Activated CD4-positive, alpha-beta T cell treated with anti-CD3 and anti-CD28 coated beads, Interleukin-2, amount 10 ng/mL, durations not matched to agents 24 days and 14 days (primary cell): Measurements from ENCODE around the gene PDE5A. TPM values are rescaled to one million over a fixed set of nuclear protein-coding genes. Genes with fewer than 3 reads are reported as not detected.
"Not testable (repeated sequence)": the region's sequence is repeated elsewhere in the genome, so short reads cannot be mapped to it uniquely, and the experiment has no call there.

Experiments used
- DNase-seq: peaks from one replicate; pipeline ENCODE4 v3.0.0; 2022
- H3K27ac Mint-ChIP-seq: one replicate; pipeline ENCODE4 v1.8.0; 2022; ENCODE audit warnings: mild to moderate bottlenecking, mixed read lengths
- H3K27me3 Mint-ChIP-seq: one replicate; pipeline ENCODE4 v1.8.0; 2022; ENCODE audit warnings: mixed read lengths
- H3K36me3 Mint-ChIP-seq: one replicate; pipeline ENCODE4 v1.8.0; 2022; ENCODE audit warnings: low read depth, mild to moderate bottlenecking, mixed read lengths
- H3K4me1 Mint-ChIP-seq: one replicate; pipeline ENCODE4 v1.8.0; 2021; ENCODE audit warnings: mixed read lengths
- H3K4me3 Mint-ChIP-seq: one replicate; pipeline ENCODE4 v1.8.0; 2022; ENCODE audit warnings: mild to moderate bottlenecking, moderate library complexity, mixed read lengths
- H3K9me3 Mint-ChIP-seq: one replicate; pipeline ENCODE4 v1.8.0; 2021; ENCODE audit warnings: mixed read lengths
- intact Hi-C: fragments of 100-400 bp; cut with micrococcal nuclease; formaldehyde crosslinking; loops from one replicate; pipeline ENCODE4 v1.15.1; 2023
- total RNA-seq: library from RNA; stranded (reverse); gene quantifications from 2 replicates; pipeline ENCODE4 v1.2.3, GENCODE V29; 2022

The PDE5A gene
- total RNA-seq: 0.09 TPM in 1 of 2 replicates, not detected in the other

- no peaks in the 10 kb centered on the region for H3K36me3 Mint-ChIP-seq
- H3K4me3 Mint-ChIP-seq: peak within 1 kb of the TSS; percentile 89
- H3K27ac Mint-ChIP-seq: peak within 1 kb of the TSS; percentile 55
- H3K9me3 Mint-ChIP-seq: no peaks in the 10 kb centered on the region
- H3K4me1 Mint-ChIP-seq: peaks cover 20% of the 10 kb centered on the region
- DNase-seq: peak; percentile 93
- peaks cover 63% of the 10 kb centered on the region for H3K27me3 Mint-ChIP-seq
- intact Hi-C loops: loop anchor here (1.0 to 10.0 kb wide), 5 partner anchors 71 to 646 kb away; no protein-coding TSS in a partner anchor
Measured at GRCh38 chr4:119628281-119629141, at the start of gene PDE5A. TSS of gene PDE5A (minus strand) at chr4:119628804. CDS start at chr4:119628671, 133 bp downstream.

- DNase-seq: no peak
- intact Hi-C loops: no loop called here
- no peak overlapping the region for H3K4me3 Mint-ChIP-seq
- no peaks in the 10 kb centered on the region for H3K4me1 Mint-ChIP-seq
- H3K27me3 Mint-ChIP-seq: no peaks in the 10 kb centered on the region
- H3K9me3 Mint-ChIP-seq: no peaks in the 10 kb centered on the region
- H3K36me3 Mint-ChIP-seq: no peaks in the 10 kb centered on the region
- H3K27ac Mint-ChIP-seq: no peak overlapping the region
Measured at GRCh38 chr4:119676101-119676500, 47.5 kb upstream of the PDE5A start.

GRCh38 chr4:119675391-119675790 lies 46.8 kb upstream of the PDE5A start:
- Mint-ChIP-seq H3K36me3 (no peaks in the 10 kb centered on the region), H3K27me3 (no peaks in the 10 kb centered on the region), H3K4me1 (no peaks in the 10 kb centered on the region), H3K27ac (no peak overlapping the region), H3K4me3 (no peak overlapping the region), H3K9me3 (no peaks in the 10 kb centered on the region)
- intact Hi-C loops: no loop called here
- no peak for DNase-seq

GRCh38 chr4:119672938-119673337 lies 44.3 kb upstream of the PDE5A start:
- H3K4me3 Mint-ChIP-seq: no peak overlapping the region
- no peaks in the 10 kb centered on the region for H3K9me3 Mint-ChIP-seq
- H3K36me3 Mint-ChIP-seq: no peaks in the 10 kb centered on the region
- no peak for DNase-seq
- intact Hi-C loops: no loop called here
- no peak overlapping the region for H3K27ac Mint-ChIP-seq
- H3K4me1 Mint-ChIP-seq: no peaks in the 10 kb centered on the region
- peaks cover 2% of the 10 kb centered on the region for H3K27me3 Mint-ChIP-seq

GRCh38 chr4:119672086-119672485 lies 43.5 kb upstream of the PDE5A start:
- no peak overlapping the region for H3K27ac Mint-ChIP-seq
- intact Hi-C loops: no loop called here
- H3K9me3 Mint-ChIP-seq: no peaks in the 10 kb centered on the region
- no peaks in the 10 kb centered on the region for H3K4me1 Mint-ChIP-seq
- H3K36me3 Mint-ChIP-seq: no peaks in the 10 kb centered on the region
- H3K27me3 Mint-ChIP-seq: peaks cover 2% of the 10 kb centered on the region
- DNase-seq: no peak
- no peak overlapping the region for H3K4me3 Mint-ChIP-seq

GRCh38 chr4:119671205-119671604 lies 42.6 kb upstream of the PDE5A start:
- Mint-ChIP-seq H3K4me3 (no peak overlapping the region), H3K9me3 (no peaks in the 10 kb centered on the region), H3K36me3 (no peaks in the 10 kb centered on the region), H3K27ac (no peak overlapping the region), H3K4me1 (no peaks in the 10 kb centered on the region), H3K27me3 (peaks cover 2% of the 10 kb centered on the region)
- intact Hi-C loops: no loop called here
- no peak for DNase-seq

GRCh38 chr4:119667802-119668201 lies 39.2 kb upstream of the PDE5A start:
- Mint-ChIP-seq H3K4me1 (no peaks in the 10 kb centered on the region), H3K9me3 (no peaks in the 10 kb centered on the region), H3K27ac (no peak overlapping the region), H3K36me3 (no peaks in the 10 kb centered on the region), H3K4me3 (no peak overlapping the region), H3K27me3 (peaks cover 10% of the 10 kb centered on the region)
- no peak for DNase-seq
- intact Hi-C loops: no loop called here

- intact Hi-C loops: no loop called here
- Mint-ChIP-seq H3K27ac (no peak overlapping the region), H3K9me3 (no peaks in the 10 kb centered on the region), H3K27me3 (peaks cover 15% of the 10 kb centered on the region), H3K36me3 (no peaks in the 10 kb centered on the region), H3K4me1 (no peaks in the 10 kb centered on the region), H3K4me3 (no peak overlapping the region)
- no peak for DNase-seq
Measured at GRCh38 chr4:119666653-119667091, 38.1 kb upstream of the PDE5A start.

GRCh38 chr4:119665752-119666151 lies 37.1 kb upstream of the PDE5A start:
- Mint-ChIP-seq H3K4me3 (no peak overlapping the region), H3K27ac (no peak overlapping the region), H3K27me3 (peaks cover 19% of the 10 kb centered on the region), H3K9me3 (no peaks in the 10 kb centered on the region), H3K36me3 (no peaks in the 10 kb centered on the region), H3K4me1 (no peaks in the 10 kb centered on the region)
- intact Hi-C loops: no loop called here
- DNase-seq: no peak

GRCh38 chr4:119664168-119664907 lies 35.7 kb upstream of the PDE5A start:
- intact Hi-C loops: no loop called here
- DNase-seq: no peak
- Mint-ChIP-seq H3K4me3 (no peak overlapping the region), H3K4me1 (no peaks in the 10 kb centered on the region), H3K27me3 (peaks cover 19% of the 10 kb centered on the region), H3K27ac (no peak overlapping the region), H3K9me3 (no peaks in the 10 kb centered on the region), H3K36me3 (no peaks in the 10 kb centered on the region)

- H3K4me1 Mint-ChIP-seq: no peaks in the 10 kb centered on the region
- DNase-seq: no peak
Measured at GRCh38 chr4:119663160-119663788, 34.7 kb upstream of the PDE5A start.

GRCh38 chr4:119662612-119663011 lies 34.0 kb upstream of the PDE5A start:
- H3K4me3 Mint-ChIP-seq, H3K36me3 Mint-ChIP-seq, H3K9me3 Mint-ChIP-seq, H3K4me1 Mint-ChIP-seq, DNase-seq, intact Hi-C loops, H3K27ac Mint-ChIP-seq: not testable (repeated sequence)
- H3K27me3 Mint-ChIP-seq: peaks cover 17% of the 10 kb centered on the region

More at GRCh38 chr4:119663160-119663788, 34.7 kb upstream of the PDE5A start:
- Mint-ChIP-seq H3K9me3 (no peaks in the 10 kb centered on the region), H3K27me3 (peaks cover 18% of the 10 kb centered on the region), H3K36me3 (no peaks in the 10 kb centered on the region), H3K27ac (no peak overlapping the region), H3K4me3 (no peak overlapping the region)
- intact Hi-C loops: no loop called here

- Mint-ChIP-seq H3K4me1 (no peaks in the 10 kb centered on the region), H3K9me3 (no peaks in the 10 kb centered on the region), H3K27me3 (peaks cover 17% of the 10 kb centered on the region), H3K36me3 (no peaks in the 10 kb centered on the region), H3K4me3 (no peak overlapping the region), H3K27ac (no peak overlapping the region)
- intact Hi-C loops: no loop called here
- DNase-seq: no peak
Measured at GRCh38 chr4:119661231-119661630, 32.6 kb upstream of the PDE5A start.

- intact Hi-C loops: no loop called here
- no peak overlapping the region for H3K27ac Mint-ChIP-seq
- H3K9me3 Mint-ChIP-seq: no peaks in the 10 kb centered on the region
Measured at GRCh38 chr4:119659576-119659975, 31.0 kb upstream of the PDE5A start.

More at GRCh38 chr4:119659576-119659975, 31.0 kb upstream of the PDE5A start:
- Mint-ChIP-seq H3K36me3 (no peaks in the 10 kb centered on the region), H3K4me3 (no peak overlapping the region), H3K27me3 (peaks cover 12% of the 10 kb centered on the region), H3K4me1 (no peaks in the 10 kb centered on the region)
- DNase-seq: peak; percentile 9
